Mesendoderm (in vitro differentiated cells): Measurements from ENCODE around the gene LSM10.

Experiments used
- DNase-seq: peaks from one replicate; pipeline ENCODE4 v3.0.0; 2013
- H2AK5ac ChIP-seq: 2 replicates; pipeline ENCODE4 v1.6.1; 2013; ENCODE audit warnings: low read length, inconsistent platforms
- H2BK120ac ChIP-seq: 2 replicates; pipeline ENCODE4 v1.6.1; 2013; ENCODE audit warnings: low read depth, mild to moderate bottlenecking, low read length, moderate library complexity, mixed read lengths
- H2BK15ac ChIP-seq: replicated peaks from 2 replicates; pipeline ENCODE4 v1.6.1; 2013; ENCODE audit warnings: low read depth, mild to moderate bottlenecking, moderate library complexity
- H2BK5ac ChIP-seq: 2 replicates; pipeline ENCODE4 v1.6.1; 2013; ENCODE audit warnings: low read length, inconsistent platforms
- H3K18ac ChIP-seq: 2 replicates; pipeline ENCODE4 v1.6.1; 2013; ENCODE audit warnings: mild to moderate bottlenecking, low read length, mixed read lengths
- H3K23ac ChIP-seq: one replicate; pipeline ENCODE4 v1.6.1; 2013; ENCODE audit warnings: low read length
- H3K27ac ChIP-seq: 2 replicates; pipeline ENCODE4 v1.5.1; 2013; ENCODE audit warnings: low read depth, mild to moderate bottlenecking, inconsistent platforms, low read length, moderate library complexity
- H3K27me3 ChIP-seq: 2 replicates; pipeline ENCODE4 v1.6.1; 2013; ENCODE audit warnings: low read length, control low read depth, mild to moderate bottlenecking, inconsistent platforms; ENCODE audit not compliant: insufficient read depth, poor library complexity
- H3K36me3 ChIP-seq: 2 replicates; pipeline ENCODE4 v1.6.1; 2013; ENCODE audit warnings: low read length, inconsistent platforms; ENCODE audit not compliant: control insufficient read depth, insufficient read depth
- H3K4ac ChIP-seq: one replicate; pipeline ENCODE4 v1.6.1; 2013; ENCODE audit warnings: low read depth, mild to moderate bottlenecking, low read length, moderate library complexity
- H3K4me1 ChIP-seq: 2 replicates; pipeline ENCODE4 v1.6.1; 2013; ENCODE audit warnings: low read depth, low read length, inconsistent platforms; ENCODE audit not compliant: control insufficient read depth
- H3K4me2 ChIP-seq: 2 replicates; pipeline ENCODE4 v1.6.1; 2013; ENCODE audit warnings: low read length
- H3K4me3 ChIP-seq: 2 replicates; pipeline ENCODE4 v1.5.1; 2013; ENCODE audit warnings: mild to moderate bottlenecking, low read length
- H3K56ac ChIP-seq: one replicate; pipeline ENCODE4 v1.6.1; 2013; ENCODE audit warnings: low read length
- H3K79me1 ChIP-seq: 2 replicates; pipeline ENCODE4 v1.6.1; 2013; ENCODE audit warnings: low read length, inconsistent platforms
- H3K79me2 ChIP-seq: 2 replicates; pipeline ENCODE4 v1.6.1; 2013; ENCODE audit warnings: mild to moderate bottlenecking, low read length; ENCODE audit not compliant: control insufficient read depth, insufficient read depth
- H3K9ac ChIP-seq: 2 replicates; pipeline ENCODE4 v1.6.1; 2013; ENCODE audit warnings: low read length, inconsistent platforms
- H4K5ac ChIP-seq: one replicate; pipeline ENCODE4 v1.6.1; 2013; ENCODE audit warnings: low read length
- H4K8ac ChIP-seq: one replicate; pipeline ENCODE4 v1.6.1; 2013; ENCODE audit warnings: low read depth, mild to moderate bottlenecking, control low read depth, low read length, moderate library complexity
- WGBS: extraction: QIAGEN DNeasy Blood & Tissue Kit; methylation state at CpG from one replicate; pipeline ENCODE4 v1.1.7; 2013; ENCODE audit warnings: low lambda C conversion rate, missing lambda C conversion rate; ENCODE audit not compliant: insufficient coverage; ENCODE audit errors: extremely low coverage; 5-methylcytosine and 5-hydroxymethylcytosine counted together

Gene LSM10

DNA sequence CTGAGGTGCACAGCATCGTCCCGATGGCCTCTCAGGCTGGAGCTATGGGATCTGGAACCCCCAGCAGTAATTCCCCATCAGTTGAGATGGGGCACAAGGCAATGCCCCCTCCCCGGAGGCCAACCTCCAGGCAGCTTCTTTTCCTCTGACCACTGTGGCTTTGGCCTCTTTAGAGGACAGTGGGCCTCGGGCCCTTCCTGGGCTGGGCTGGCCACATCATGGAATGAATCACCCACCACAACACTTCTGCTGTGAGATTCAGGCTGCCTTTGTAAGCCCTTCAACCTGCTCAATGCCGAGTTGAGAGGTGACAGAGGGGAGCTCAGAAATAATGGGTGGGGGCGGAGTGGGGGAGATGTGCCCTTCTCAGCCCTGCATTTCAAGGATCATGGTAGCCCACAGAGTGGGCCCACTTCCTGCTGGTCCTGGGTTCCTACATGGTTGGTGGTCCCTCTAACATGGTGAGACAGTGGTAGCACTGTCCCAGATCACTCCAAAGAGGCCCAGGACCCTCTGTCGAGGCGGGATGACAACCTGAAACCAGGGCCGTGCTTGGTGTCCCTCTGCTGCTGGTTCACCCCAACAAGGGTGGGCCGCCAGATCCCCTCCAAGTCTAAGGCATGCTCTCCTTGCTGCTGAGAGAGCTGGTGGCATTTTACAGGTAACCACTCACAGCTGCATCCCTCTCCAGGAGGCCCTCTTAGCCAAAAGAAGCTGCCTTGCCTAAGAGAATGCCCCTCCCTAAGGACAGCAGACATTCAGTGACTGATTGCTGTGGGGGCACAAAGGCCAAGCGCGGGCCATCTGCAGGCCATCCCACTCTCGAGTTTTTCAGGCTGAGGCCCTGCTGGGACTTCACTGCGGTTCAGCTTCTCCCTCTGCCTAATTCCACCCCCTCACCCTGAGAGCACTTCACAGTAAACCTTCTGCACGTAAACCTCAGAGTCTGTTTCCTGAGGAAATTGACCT lies 44.5 kb downstream of the LSM10 start:
- no peak for DNase-seq

DNA sequence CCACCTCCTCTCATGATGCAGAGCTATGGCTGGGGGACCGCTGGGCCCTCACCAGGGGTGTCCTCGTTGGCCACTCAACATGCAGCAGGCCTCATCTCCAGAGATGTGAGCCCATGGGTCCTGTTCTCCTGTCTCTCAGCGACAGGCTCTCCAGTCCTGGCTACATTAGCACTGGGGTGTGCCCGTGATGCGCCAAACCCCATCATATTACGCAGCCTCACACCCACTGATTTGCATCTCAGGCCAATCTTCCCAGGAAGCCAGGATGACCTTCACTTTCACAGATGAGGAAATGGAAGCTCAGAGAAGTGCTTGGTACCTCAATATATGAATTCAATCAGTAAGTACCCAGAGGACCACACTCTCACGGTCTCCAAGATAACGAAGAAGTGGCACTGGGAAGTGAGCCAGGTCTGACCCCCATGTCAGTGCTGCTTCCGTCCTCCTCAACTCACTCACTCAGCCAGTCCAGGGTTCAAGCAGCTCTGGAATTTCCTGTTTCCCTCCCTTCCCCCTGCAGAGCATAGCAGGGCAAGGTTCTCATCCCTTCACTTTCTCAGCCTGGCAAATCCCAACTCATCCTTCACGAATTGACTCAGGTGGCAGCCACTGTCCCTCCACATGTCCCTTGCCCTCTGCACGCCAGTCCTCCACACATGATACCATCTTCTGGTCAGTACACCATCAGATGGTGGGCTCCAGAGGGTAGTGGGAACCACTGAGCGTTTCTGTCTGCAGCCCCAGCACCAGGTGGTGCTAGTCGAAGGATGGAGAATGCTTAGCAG lies 45.4 kb downstream of the LSM10 start:
- H3K4me1 ChIP-seq = no peaks in the 10 kb centered on the region

More for the DNA sequence above, 44.5 kb downstream of the LSM10 start:
- Histone ChIP-seq H3K4me3 (no peak overlapping the region), H2AK5ac (no peak overlapping the region), H4K8ac (no peak overlapping the region), H2BK15ac (no peak overlapping the region), H3K36me3 (peaks cover 18% of the 10 kb centered on the region), H3K27ac (no peak overlapping the region), H3K79me2 (no peaks in the 10 kb centered on the region), H3K9ac (no peak overlapping the region), H3K79me1 (no peaks in the 10 kb centered on the region), H3K4ac (no peak overlapping the region), H3K18ac (no peak overlapping the region), H3K56ac (no peak overlapping the region), H3K4me1 (no peaks in the 10 kb centered on the region), H2BK5ac (no peak overlapping the region), H3K23ac (no peak overlapping the region), H2BK120ac (no peak overlapping the region), H3K4me2 (no peak overlapping the region), H4K5ac (no peak overlapping the region), H3K27me3 (no peaks in the 10 kb centered on the region)
- WGBS = no CpG with 5 or more reads among the region's 15 CpGs

DNA sequence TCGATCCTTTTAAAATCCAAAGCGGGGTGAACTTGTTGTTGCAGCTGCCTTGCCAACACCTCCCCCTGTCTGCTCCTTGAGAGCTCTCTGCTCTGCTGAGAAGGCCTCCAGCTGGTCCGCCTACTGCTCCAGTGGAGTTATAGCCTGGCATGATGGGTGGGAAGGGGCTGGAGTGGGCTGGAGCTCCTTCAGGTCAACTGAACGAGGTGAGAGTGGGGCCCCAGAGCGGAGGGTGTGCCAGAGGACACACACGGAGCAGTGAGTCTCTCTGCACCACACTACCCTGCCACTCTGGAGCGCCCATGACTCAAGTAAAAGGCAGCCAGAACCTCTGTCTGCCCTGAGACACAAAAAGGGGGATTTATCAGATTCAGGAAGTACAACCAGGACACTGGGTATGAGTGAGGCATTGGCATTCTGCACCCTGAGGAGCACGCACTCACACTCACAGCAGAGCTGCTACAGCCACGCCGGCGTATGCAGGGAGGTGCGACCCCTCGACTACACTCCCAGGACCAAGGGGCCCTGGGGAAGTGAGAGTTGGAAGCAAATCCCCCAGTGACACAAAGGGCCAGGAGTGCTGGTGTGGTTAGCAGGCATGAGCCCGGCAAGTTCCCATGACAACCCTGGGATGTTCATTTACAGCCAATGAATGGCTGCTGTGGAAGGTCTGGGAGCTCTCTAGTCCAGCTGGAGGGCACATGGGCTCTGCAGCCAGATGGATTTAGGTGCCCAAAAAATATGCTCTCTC lies 46.3 kb downstream of the LSM10 start:
- H2BK120ac ChIP-seq = no peak overlapping the region
- H2BK5ac ChIP-seq = no peak overlapping the region
- peaks cover 17% of the 10 kb centered on the region for H3K36me3 ChIP-seq
- peak; percentile 49 for DNase-seq
- no peaks in the 10 kb centered on the region for H3K79me1 ChIP-seq
- H2BK15ac ChIP-seq = no peak overlapping the region
- no peak overlapping the region for H3K56ac ChIP-seq
- H3K18ac ChIP-seq = no peak overlapping the region
- no peak overlapping the region for H3K9ac ChIP-seq
- no CpG with 5 or more reads among the region's 14 CpGs for WGBS
- H4K5ac ChIP-seq = no peak overlapping the region
- H3K27me3 ChIP-seq = no peaks in the 10 kb centered on the region
- H3K27ac ChIP-seq = no peak overlapping the region
- H3K4ac ChIP-seq = no peak overlapping the region
- no peaks in the 10 kb centered on the region for H3K79me2 ChIP-seq
- no peak overlapping the region for H3K4me2 ChIP-seq
- no peak overlapping the region for H4K8ac ChIP-seq
- H3K23ac ChIP-seq = no peak overlapping the region
- H3K4me3 ChIP-seq = no peak overlapping the region
- no peak overlapping the region for H2AK5ac ChIP-seq
- no peaks in the 10 kb centered on the region for H3K4me1 ChIP-seq

More for the DNA sequence above, 45.4 kb downstream of the LSM10 start:
- no peak overlapping the region for H3K4ac ChIP-seq
- no peak overlapping the region for H2BK15ac ChIP-seq
- no peak overlapping the region for H3K9ac ChIP-seq
- no peak overlapping the region for H3K23ac ChIP-seq
- no peak overlapping the region for H4K8ac ChIP-seq
- no CpG with 5 or more reads among the region's 13 CpGs for WGBS
- no peak overlapping the region for H2BK5ac ChIP-seq
- no peak overlapping the region for H2AK5ac ChIP-seq
- H3K27me3 ChIP-seq = no peaks in the 10 kb centered on the region
- no peak overlapping the region for H2BK120ac ChIP-seq
- H3K27ac ChIP-seq = no peak overlapping the region
- H3K4me3 ChIP-seq = no peak overlapping the region
- H4K5ac ChIP-seq = no peak overlapping the region
- H3K79me1 ChIP-seq = no peaks in the 10 kb centered on the region
- H3K4me2 ChIP-seq = no peak overlapping the region
- H3K56ac ChIP-seq = peak overlapping the region; percentile 2
- H3K18ac ChIP-seq = no peak overlapping the region
- peaks cover 17% of the 10 kb centered on the region for H3K36me3 ChIP-seq
- H3K79me2 ChIP-seq = no peaks in the 10 kb centered on the region
- DNase-seq = peak; percentile 34

DNA sequence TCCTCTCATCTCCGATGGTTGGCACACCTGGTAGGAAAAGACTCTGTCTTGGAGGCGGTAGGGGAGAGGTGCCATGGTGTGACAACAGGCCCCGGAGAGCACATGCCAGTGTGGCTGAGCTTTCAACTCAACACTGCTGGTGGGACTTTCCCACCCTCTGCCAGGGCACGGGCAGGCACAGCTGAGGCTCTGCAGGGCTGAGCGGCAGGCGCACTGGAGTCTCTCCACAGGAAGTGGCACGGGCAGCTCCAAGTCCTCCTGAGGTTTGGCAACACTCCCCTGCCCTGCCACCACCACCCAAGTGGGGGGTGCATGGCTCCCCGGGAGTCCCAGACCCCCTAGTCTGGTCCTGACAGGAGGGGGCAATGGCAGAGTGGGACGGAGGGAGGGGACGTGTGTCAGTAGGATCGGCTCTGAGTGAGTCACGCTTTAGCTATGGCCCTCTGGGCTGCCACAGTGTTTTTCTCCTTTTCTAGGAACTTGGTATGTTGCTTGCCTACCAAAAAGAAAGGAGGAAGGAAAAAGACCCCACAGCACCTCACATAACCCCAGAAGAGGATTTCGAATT lies 47.0 kb downstream of the LSM10 start:
- Histone ChIP-seq H3K23ac (no peak overlapping the region), H2BK120ac (no peak overlapping the region), H2BK5ac (no peak overlapping the region), H3K79me2 (no peaks in the 10 kb centered on the region), H4K8ac (no peak overlapping the region), H3K56ac (no peak overlapping the region), H3K4me3 (no peak overlapping the region), H3K9ac (no peak overlapping the region), H3K4me2 (no peak overlapping the region), H3K4me1 (no peaks in the 10 kb centered on the region), H3K27me3 (no peaks in the 10 kb centered on the region), H4K5ac (no peak overlapping the region), H3K27ac (no peak overlapping the region), H3K79me1 (no peaks in the 10 kb centered on the region), H3K36me3 (peaks cover 17% of the 10 kb centered on the region), H2AK5ac (no peak overlapping the region), H2BK15ac (no peak overlapping the region), H3K4ac (no peak overlapping the region), H3K18ac (no peak overlapping the region)
- DNase-seq = peak; percentile 35
- no CpG with 5 or more reads among the region's 13 CpGs for WGBS

DNA sequence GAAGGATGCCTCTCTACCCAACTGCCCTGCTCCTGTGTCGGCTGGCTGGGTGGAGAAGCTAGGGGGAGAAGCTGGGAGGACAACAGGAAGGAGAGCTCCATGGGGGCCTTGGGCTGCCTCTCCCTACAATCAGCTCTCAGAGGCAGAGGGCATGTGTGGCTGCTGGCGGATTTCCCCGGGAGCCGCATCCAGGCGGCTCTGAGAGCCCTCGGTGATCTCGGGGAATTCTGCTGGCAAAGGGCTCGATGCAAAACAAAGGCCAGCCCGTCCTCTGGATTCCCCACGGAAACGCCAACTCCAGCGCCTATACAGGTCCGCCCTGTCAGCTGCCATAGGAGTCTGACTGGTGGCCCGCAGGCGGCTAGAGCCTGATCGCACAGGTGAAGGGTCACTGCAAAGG lies 47.9 kb downstream of the LSM10 start:
- no CpG with 5 or more reads among the region's 16 CpGs for WGBS

More for the DNA sequence above, 47.9 kb downstream of the LSM10 start:
- H2BK15ac ChIP-seq = no peak overlapping the region
- no peaks in the 10 kb centered on the region for H3K4me1 ChIP-seq
- peaks cover 16% of the 10 kb centered on the region for H3K36me3 ChIP-seq
- no peak overlapping the region for H3K9ac ChIP-seq
- no peak overlapping the region for H4K8ac ChIP-seq
- no peak overlapping the region for H4K5ac ChIP-seq
- no peaks in the 10 kb centered on the region for H3K27me3 ChIP-seq
- no peaks in the 10 kb centered on the region for H3K79me1 ChIP-seq
- no peak overlapping the region for H2BK120ac ChIP-seq
- H3K27ac ChIP-seq = no peak overlapping the region
- no peak overlapping the region for H3K56ac ChIP-seq
- H3K18ac ChIP-seq = no peak overlapping the region
- DNase-seq = no peak
- H2AK5ac ChIP-seq = no peak overlapping the region
- no peak overlapping the region for H3K23ac ChIP-seq
- no peak overlapping the region for H3K4me3 ChIP-seq
- no peaks in the 10 kb centered on the region for H3K79me2 ChIP-seq
- H3K4me2 ChIP-seq = no peak overlapping the region
- H2BK5ac ChIP-seq = no peak overlapping the region
- no peak overlapping the region for H3K4ac ChIP-seq
